Measurements from ENCODE around the gene THADA. TPM values are rescaled to one million over a fixed set of nuclear protein-coding genes. Genes with fewer than 3 reads are reported as not detected.

Gene THADA
- total RNA-seq, 2 donors from 2014 or later, result 14.5 to 16.1 TPM

- H3K4me1 ChIP-seq, result peaks cover 5 to 80% of the 10 kb centered on the region in 2 donors
- H3K9me3 ChIP-seq, result no peaks in the 10 kb centered on the region
- peak overlapping the region in 1 of 2 donors; percentile 2 for H3K4me3 ChIP-seq
- H3K27me3 ChIP-seq, result no peaks in the 10 kb centered on the region
- no peak for TF ChIP-seq CTCF (IDR thresholded peaks at IDR 0.05)
- H3K27ac ChIP-seq, result peak overlapping the region; percentile 86 to 90
- peak; percentile 98 for DNase-seq (ENCODE audit: low spot score)
- H3K36me3 ChIP-seq, result no peaks in the 10 kb centered on the region
These were observed 326.7 kb downstream of the THADA start for GRCh38 chr2:43269074-43269572.

GRCh38 chr2:43268066-43268953, 327.5 kb downstream of the THADA start:
- Histone ChIP-seq H3K4me3 (peak overlapping the region in 1 of 2 donors; percentile 2), H3K27me3 (no peaks in the 10 kb centered on the region), H3K9me3 (no peaks in the 10 kb centered on the region), H3K27ac (peak overlapping the region; percentile 86 to 90), H3K36me3 (no peaks in the 10 kb centered on the region), H3K4me1 (peaks cover 5 to 72% of the 10 kb centered on the region in 2 donors)
- no peak for DNase-seq (ENCODE audit: low spot score)
- TF ChIP-seq CTCF (IDR thresholded peaks at IDR 0.05), result no peak

- Histone ChIP-seq H3K9me3 (no peaks in the 10 kb centered on the region), H3K36me3 (no peaks in the 10 kb centered on the region), H3K4me1 (peaks cover 5 to 71% of the 10 kb centered on the region in 2 donors), H3K27ac (peak overlapping the region; percentile 86 to 90), H3K4me3 (no peak overlapping the region), H3K27me3 (no peaks in the 10 kb centered on the region)
- TF ChIP-seq CTCF (IDR thresholded peaks at IDR 0.05), result no peak
- DNase-seq (ENCODE audit: low spot score), result no peak
These were observed 328.5 kb downstream of the THADA start for GRCh38 chr2:43267381-43267780.

- H3K4me3 ChIP-seq, result no peak overlapping the region
- H3K9me3 ChIP-seq, result no peaks in the 10 kb centered on the region
- DNase-seq (ENCODE audit: low spot score), result peak; percentile 73
- H3K4me1 ChIP-seq, result peaks cover 5 to 71% of the 10 kb centered on the region in 2 donors
- TF ChIP-seq CTCF (IDR thresholded peaks at IDR 0.05), result no peak
- no peaks in the 10 kb centered on the region for H3K27me3 ChIP-seq
- H3K27ac ChIP-seq, result peak overlapping the region; percentile 86 to 90
- H3K36me3 ChIP-seq, result no peaks in the 10 kb centered on the region
These were observed 329.1 kb downstream of the THADA start for GRCh38 chr2:43266711-43267111.

- DNase-seq (ENCODE audit: low spot score), result no peak
- Histone ChIP-seq H3K27me3 (no peaks in the 10 kb centered on the region), H3K4me1 (peaks cover 5 to 62% of the 10 kb centered on the region in 2 donors), H3K4me3 (peak overlapping the region in 1 of 2 donors; percentile 12), H3K27ac (peak overlapping the region; percentile 86 to 90), H3K9me3 (no peaks in the 10 kb centered on the region), H3K36me3 (no peaks in the 10 kb centered on the region)
- no peak for TF ChIP-seq CTCF (IDR thresholded peaks at IDR 0.05)
These were observed 330.4 kb downstream of the THADA start for GRCh38 chr2:43265421-43265820.

Data from right atrium auricular region (tissue), 2 donors.